A673 (cell line): ENCODE measurements around the gene SYNDIG1L. TPM values are rescaled to one million over a fixed set of nuclear protein-coding genes. Genes with fewer than 3 reads are reported as not detected.

ENCODE experiments used
- BruUV-seq: library from RNA; stranded (reverse); fragments of 400-500 nt; replicated peaks from 2 replicates; lab custom pipeline; 2021; lab: Mats Ljungman, UMichigan
- CTCF ChIA-PET: fragments of 300-600 bp; sonication (Branson Sonifier 250); formaldehyde crosslinking; loops from one replicate; lab custom pipeline; 2022; ENCODE audit warnings: antibody characterized with exemption; lab: Charles Lee
- POLR2A ChIA-PET: fragments of 300-600 bp; sonication (Branson Sonifier 250); formaldehyde crosslinking; loops from one replicate; lab custom pipeline; 2022; ENCODE audit warnings: antibody characterized with exemption; ENCODE audit not compliant: low non-redundant PET; lab: Charles Lee
- DNase-seq: peaks from one replicate; pipeline ENCODE4 v3.0.0-alpha.2; 2015; ENCODE audit warnings: low spot score
- H3K27ac ChIP-seq: fragments of 200-600 bp; sonication (generic); 2 replicates; pipeline ENCODE4 v1.5.1; 2016; ENCODE audit warnings: mixed run types, low read depth, mild to moderate bottlenecking, mixed read lengths, antibody characterized with exemption, low read length; ENCODE audit not compliant: poor library complexity, severe bottlenecking
- H3K27me3 ChIP-seq: fragments of 200-600 bp; sonication (generic); replicated peaks from 2 replicates; pipeline ENCODE4 v1.6.1; 2017; ENCODE audit warnings: mixed run types, low read depth, mild to moderate bottlenecking, mixed read lengths, antibody characterized with exemption, low read length; ENCODE audit not compliant: insufficient read depth, poor library complexity
- H3K36me3 ChIP-seq: fragments of 200-600 bp; sonication (generic); 2 replicates; pipeline ENCODE4 v1.6.1; 2016; ENCODE audit warnings: mixed run types, mild to moderate bottlenecking, mixed read lengths, antibody characterized with exemption, low read length; ENCODE audit not compliant: insufficient read depth, poor library complexity, severe bottlenecking
- H3K4me1 ChIP-seq: fragments of 200-600 bp; sonication (generic); 2 replicates; pipeline ENCODE4 v1.6.1; 2017; ENCODE audit warnings: mixed run types, mild to moderate bottlenecking, mixed read lengths, antibody characterized with exemption, low read length; ENCODE audit not compliant: insufficient read depth, poor library complexity, severe bottlenecking
- H3K4me3 ChIP-seq: fragments of 200-600 bp; sonication (generic); 2 replicates; pipeline ENCODE4 v1.5.1; 2016; ENCODE audit warnings: low read depth, mixed run types, mild to moderate bottlenecking, mixed read lengths, low read length; ENCODE audit not compliant: poor library complexity, severe bottlenecking
- H3K9me3 ChIP-seq: fragments of 200-600 bp; sonication (generic); 2 replicates; pipeline ENCODE4 v1.6.1; 2016; ENCODE audit warnings: mixed run types, low read depth, mild to moderate bottlenecking, mixed read lengths, antibody characterized with exemption, low read length; ENCODE audit not compliant: poor library complexity, severe bottlenecking
- CTCF ChIP-seq: fragments of 300-800, 200-600 bp; sonication (generic); conservative IDR thresholded peaks from 2 replicates; pipeline ENCODE4 v1.5.1; 2017; ENCODE audit warnings: low read depth, mild to moderate bottlenecking, antibody characterized with exemption, low read length, moderate library complexity, mixed read lengths
- EZH2 ChIP-seq: fragments of 200-600 bp; sonication (generic); IDR thresholded peaks from 2 replicates; pipeline ENCODE4 v1.6.1; 2017; ENCODE audit warnings: borderline replicate concordance, low read depth, mild to moderate bottlenecking, mixed read lengths, antibody characterized with exemption, low read length; ENCODE audit not compliant: poor library complexity, severe bottlenecking
- intact Hi-C: fragments of 100-400 bp; cut with micrococcal nuclease; formaldehyde crosslinking; loops from one replicate; pipeline ENCODE4 v1.10.0; 2022; ENCODE audit not compliant: unreplicated experiment
- total RNA-seq: library from RNA; stranded (reverse); gene quantifications from 2 replicates; pipeline ENCODE4 v1.2.3, GENCODE V29; 2021

The SYNDIG1L gene
- total RNA-seq, 1 experiment from 2014 or later, result not detected

DNA sequence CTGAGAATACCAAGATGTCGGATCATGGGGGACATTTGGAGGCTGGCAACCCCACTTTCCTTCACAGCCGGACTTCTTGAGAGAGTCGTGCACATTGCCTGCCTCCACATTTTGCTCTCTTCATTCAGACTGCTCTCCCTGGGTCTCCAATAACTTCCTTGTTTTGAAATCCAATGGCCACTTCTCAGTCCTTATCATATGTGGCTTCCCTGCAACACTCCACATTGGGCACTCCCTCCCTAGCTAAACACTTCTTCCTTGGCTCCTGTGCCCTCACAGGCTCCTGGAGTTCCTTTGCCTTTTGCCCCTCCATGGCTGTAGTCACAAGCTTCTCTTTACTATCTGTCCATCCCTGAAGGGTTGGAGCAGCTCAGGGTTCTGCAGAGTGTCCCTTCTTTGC, 37.0 kb upstream of the SYNDIG1L start:
- no peak overlapping the region for H3K4me3 ChIP-seq
- no TSS peak for BruUV-seq
- peaks cover 5% of the 10 kb centered on the region for H3K27me3 ChIP-seq
- TF ChIP-seq EZH2, result no peak
- TF ChIP-seq CTCF, result no peak
- H3K36me3 ChIP-seq, result no peaks in the 10 kb centered on the region
- no peaks in the 10 kb centered on the region for H3K9me3 ChIP-seq
- no peak overlapping the region for H3K27ac ChIP-seq
- no peaks in the 10 kb centered on the region for H3K4me1 ChIP-seq
- CTCF ChIA-PET, result no interaction called here
- POLR2A ChIA-PET, result no interaction called here
- no peak for DNase-seq
- intact Hi-C loops, result no loop called here

DNA sequence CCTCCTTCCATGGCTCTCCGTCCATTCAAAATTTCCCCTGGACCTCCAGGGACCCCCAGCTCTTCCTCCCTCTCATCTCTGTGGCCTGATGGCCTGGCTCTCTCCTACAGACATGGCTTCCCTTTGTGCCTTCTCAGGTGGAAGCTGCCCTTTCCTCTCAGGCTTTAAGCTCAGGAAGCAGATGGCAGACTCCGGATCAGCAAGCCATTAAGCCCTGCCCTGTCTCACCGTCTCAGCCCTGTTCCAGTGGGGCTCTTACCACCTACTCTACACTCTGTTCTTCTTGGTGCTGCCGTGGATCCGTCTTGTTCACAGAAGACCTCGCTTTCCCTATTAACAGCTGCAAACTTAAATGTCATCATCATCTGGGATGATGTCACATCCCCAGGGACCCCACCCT, 34.0 kb upstream of the SYNDIG1L start:
- H3K4me3 ChIP-seq, result no peak overlapping the region
- no peaks in the 10 kb centered on the region for H3K9me3 ChIP-seq
- no peak overlapping the region for H3K27ac ChIP-seq
- no peaks in the 10 kb centered on the region for H3K36me3 ChIP-seq
- no peak for DNase-seq
- intact Hi-C loops, result no loop called here
- TF ChIP-seq EZH2, result no peak
- no peak for TF ChIP-seq CTCF
- CTCF ChIA-PET, result no interaction called here
- H3K27me3 ChIP-seq, result no peaks in the 10 kb centered on the region
- no peaks in the 10 kb centered on the region for H3K4me1 ChIP-seq
- BruUV-seq, result no TSS peak
- POLR2A ChIA-PET, result no interaction called here

GRCh38 chr14:74459289-74459946, 33.4 kb upstream of the SYNDIG1L start:
- Histone ChIP-seq H3K27ac (no peak overlapping the region), H3K4me1 (no peaks in the 10 kb centered on the region), H3K9me3 (no peaks in the 10 kb centered on the region), H3K4me3 (no peak overlapping the region), H3K27me3 (no peaks in the 10 kb centered on the region), H3K36me3 (no peaks in the 10 kb centered on the region)
- CTCF ChIA-PET, result no interaction called here
- intact Hi-C loops, result no loop called here
- no peak for TF ChIP-seq EZH2
- peak; percentile 61 for TF ChIP-seq CTCF
- peak; percentile 36 for DNase-seq
- POLR2A ChIA-PET, result no interaction called here
- BruUV-seq, result no TSS peak
